Coronary artery (tissue), 2 donors: Measurements from ENCODE around the gene PAPSS1.

Experiments
- DNase-seq: peaks from one replicate; pipeline ENCODE4 v3.0.0-alpha.2; 2017; ENCODE audit warnings: low spot score
- H3K27ac ChIP-seq, 2 donors: fragments of 200-600 bp; sonication (generic); one replicate each; pipeline ENCODE4 v1.5.1; 2016 to 2019
- H3K4me3 ChIP-seq: fragments of 200-600 bp; sonication (generic); 2 replicates; pipeline ENCODE4 v1.5.1; 2016; ENCODE audit warnings: mild to moderate bottlenecking, moderate library complexity
- CTCF ChIP-seq: fragments of 200-600 bp; sonication (generic); IDR thresholded peaks from one replicate; pipeline ENCODE4 v1.5.1; 2019; ENCODE audit warnings: antibody characterized with exemption

PAPSS1 gene

GRCh38 chr4:107719922-107720722 is at the start of gene PAPSS1:
Gene PAPSS1 (minus strand): TSS chr4:107720234. CDS start chr4:107720179, 55 bp downstream.
- peak within 1 kb of the TSS; percentile 100 for H3K4me3 ChIP-seq
- TF ChIP-seq CTCF: no peak
- peak; percentile 97 for DNase-seq
- peak within 1 kb of the TSS; percentile 83 to 96 for H3K27ac ChIP-seq

- no peak for DNase-seq
- no peak for TF ChIP-seq CTCF
- H3K4me3 ChIP-seq: no peak overlapping the region
- H3K27ac ChIP-seq: no peak overlapping the region
Measured at GRCh38 chr4:107760281-107760947, 40.4 kb upstream of the PAPSS1 start.

- Histone ChIP-seq H3K4me3 (no peak overlapping the region), H3K27ac (no peak overlapping the region)
- peak; percentile 36 for TF ChIP-seq CTCF
- no peak for DNase-seq
Measured at GRCh38 chr4:107757864-107758476, 37.9 kb upstream of the PAPSS1 start.

- Histone ChIP-seq H3K27ac (no peak overlapping the region), H3K4me3 (no peak overlapping the region)
- no peak for TF ChIP-seq CTCF
- no peak for DNase-seq
Measured at GRCh38 chr4:107757283-107757682, 37.2 kb upstream of the PAPSS1 start.

- TF ChIP-seq CTCF: no peak
- Histone ChIP-seq H3K27ac (no peak overlapping the region), H3K4me3 (no peak overlapping the region)
- DNase-seq: no peak
Measured at GRCh38 chr4:107755841-107756356, 35.9 kb upstream of the PAPSS1 start.

- no peak for DNase-seq
- Histone ChIP-seq H3K27ac (no peak overlapping the region), H3K4me3 (no peak overlapping the region)
- TF ChIP-seq CTCF: no peak
Measured at GRCh38 chr4:107751670-107752069, 31.6 kb upstream of the PAPSS1 start.
